IMR-90 (cell line): ENCODE results near the gene PLSCR3. TPM values are rescaled to one million over a fixed set of nuclear protein-coding genes. Genes with fewer than 3 reads are reported as not detected.

ENCODE experiments used
- ATAC-seq: fragments of 200-7000 bp; cut with Tn5 transposase; 2 replicates; pipeline ENCODE4 v1.9.1; 2020; ENCODE audit warnings: low read depth, mild to moderate bottlenecking, moderate library complexity
- BruUV-seq: library from RNA; stranded (reverse); fragments of 400-500 nt; replicated peaks from 2 replicates; lab custom pipeline; 2021; lab: Mats Ljungman, UMichigan
- CTCF ChIA-PET: fragments of 300-600 bp; formaldehyde crosslinking; extraction: SDS; loops from one replicate; lab custom pipeline; 2021; ENCODE audit warnings: antibody characterized with exemption; lab: Yijun Ruan, JAX
- POLR2A ChIA-PET: fragments of 300-600 bp; sonication (Branson Sonifier 250); formaldehyde crosslinking; loops from one replicate; lab custom pipeline; 2022; ENCODE audit warnings: antibody characterized with exemption; ENCODE audit not compliant: unreplicated experiment; lab: Charles Lee
- DNase-seq: peaks from one replicate; pipeline ENCODE4 v3.0.0; 2013
- H2AFZ ChIP-seq: replicated peaks from 2 replicates; pipeline ENCODE3; 2013; ENCODE audit warnings: low read length, mild to moderate bottlenecking; ENCODE audit not compliant: poor library complexity
- H2AK5ac ChIP-seq: 2 replicates; pipeline ENCODE4 v1.6.1; 2013; ENCODE audit warnings: low read depth, low read length, inconsistent platforms
- H2AK9ac ChIP-seq: replicated peaks from 2 replicates; pipeline ENCODE3; 2013; ENCODE audit warnings: mild to moderate bottlenecking, low read depth, low read length, moderate library complexity; ENCODE audit not compliant: poor library complexity
- H2BK120ac ChIP-seq: 2 replicates; pipeline ENCODE4 v1.6.1; 2013; ENCODE audit warnings: low read depth, low read length, inconsistent platforms
- H2BK15ac ChIP-seq: 3 replicates; pipeline ENCODE4 v1.6.1; 2013; ENCODE audit warnings: low read depth, low read length, inconsistent platforms
- H2BK20ac ChIP-seq: 2 replicates; pipeline ENCODE4 v1.6.1; 2013; ENCODE audit warnings: low read depth, mild to moderate bottlenecking, inconsistent platforms, low read length, moderate library complexity
- H2BK5ac ChIP-seq: 2 replicates; pipeline ENCODE4 v1.6.1; 2013; ENCODE audit warnings: mild to moderate bottlenecking, low read depth, low read length, inconsistent platforms; ENCODE audit not compliant: poor library complexity, severe bottlenecking
- H3K14ac ChIP-seq: replicated peaks from 2 replicates; pipeline ENCODE4 v1.6.1; 2013; ENCODE audit warnings: low read depth, low read length, inconsistent platforms
- H3K18ac ChIP-seq: 2 replicates; pipeline ENCODE4 v1.6.1; 2013; ENCODE audit warnings: low read depth, low read length, control low read depth
- H3K23ac ChIP-seq: 2 replicates; pipeline ENCODE4 v1.6.1; 2013; ENCODE audit warnings: low read depth, low read length, inconsistent platforms
- H3K27ac ChIP-seq: 2 replicates; pipeline ENCODE4 v1.5.1; 2013; ENCODE audit warnings: mild to moderate bottlenecking, control low read depth, low read length; ENCODE audit not compliant: insufficient read depth
- H3K27me3 ChIP-seq: 2 replicates; pipeline ENCODE4 v1.6.1; 2013; ENCODE audit warnings: low read length; ENCODE audit not compliant: control insufficient read depth, insufficient read depth
- H3K36me3 ChIP-seq: 2 replicates; pipeline ENCODE4 v1.6.1; 2013; ENCODE audit warnings: low read length, mixed read lengths; ENCODE audit not compliant: control insufficient read depth, insufficient read depth
- H3K4ac ChIP-seq: 2 replicates; pipeline ENCODE4 v1.6.1; 2013; ENCODE audit warnings: low read depth, low read length, inconsistent platforms
- H3K4me1 ChIP-seq: 2 replicates; pipeline ENCODE4 v1.6.1; 2013; ENCODE audit warnings: low read length, mixed read lengths; ENCODE audit not compliant: control insufficient read depth, insufficient read depth
- H3K4me2 ChIP-seq: 2 replicates; pipeline ENCODE4 v1.6.1; 2013; ENCODE audit warnings: low read depth, mild to moderate bottlenecking, control low read depth, low read length, moderate library complexity
- H3K4me3 ChIP-seq: 2 replicates; pipeline ENCODE4 v1.5.1; 2013; ENCODE audit warnings: low read depth, mild to moderate bottlenecking, control low read depth, low read length, moderate library complexity; ENCODE audit not compliant: insufficient read depth
- H3K56ac ChIP-seq: 2 replicates; pipeline ENCODE4 v1.6.1; 2013; ENCODE audit warnings: low read length, inconsistent platforms; ENCODE audit not compliant: insufficient read depth; ENCODE audit errors: extremely low read depth
- H3K79me1 ChIP-seq, 2 experiments: 2 replicates each; pipeline ENCODE4 v1.6.1; 2013; ENCODE audit warnings: low read length in 2 of 2, inconsistent platforms in 1 of 2, low read depth in 1 of 2
- H3K9ac ChIP-seq: 2 replicates; pipeline ENCODE4 v1.6.1; 2013; ENCODE audit warnings: low read depth, low read length, control low read depth
- H3K9me1 ChIP-seq: 2 replicates; pipeline ENCODE4 v1.6.1; 2013; ENCODE audit warnings: low read length, inconsistent platforms; ENCODE audit not compliant: insufficient read depth
- H3K9me3 ChIP-seq: 2 replicates; pipeline ENCODE4 v1.6.1; 2013; ENCODE audit warnings: low read length; ENCODE audit not compliant: control insufficient read depth, insufficient read depth
- H4K20me1 ChIP-seq: 2 replicates; pipeline ENCODE4 v1.6.1; 2013; ENCODE audit warnings: low read length, inconsistent platforms; ENCODE audit not compliant: insufficient read depth
- H4K5ac ChIP-seq: 2 replicates; pipeline ENCODE4 v1.6.1; 2013; ENCODE audit warnings: mild to moderate bottlenecking, low read depth, low read length, control low read depth
- H4K8ac ChIP-seq, 2 experiments: 2 replicates each; pipeline ENCODE4 v1.6.1; 2013; ENCODE audit warnings: low read depth in 2 of 2, low read length in 2 of 2, control low read depth in 1 of 2, inconsistent platforms in 1 of 2
- H4K91ac ChIP-seq: 2 replicates; pipeline ENCODE4 v1.6.1; 2013; ENCODE audit warnings: low read depth, low read length, inconsistent platforms; ENCODE audit not compliant: insufficient read depth
- BHLHE40 ChIP-seq: fragments of 150-350 bp; IDR thresholded peaks from 2 replicates; pipeline ENCODE4 v1.6.1; 2016; ENCODE audit warnings: mild to moderate bottlenecking, low read depth, low read length
- CEBPB ChIP-seq: IDR thresholded peaks from 2 replicates; pipeline ENCODE4 v1.6.1; 2012; ENCODE audit warnings: low read depth, low read length, improper control_type of control experiment
- USF2 ChIP-seq: fragments of 150-350 bp; IDR thresholded peaks from 2 replicates; pipeline ENCODE4 v1.6.1; 2017; ENCODE audit warnings: mild to moderate bottlenecking, antibody characterized with exemption, low read length, low read depth
- WGBS, 2 experiments: methylation state at CpG; one replicate each; pipeline versions ENCODE4 v1.1.5 to v1.1.7; 2013; ENCODE audit warnings: missing lambda C conversion rate in 2 of 2; ENCODE audit not compliant: insufficient read length in 1 of 2; ENCODE audit errors: extremely low coverage in 2 of 2; 5-methylcytosine and 5-hydroxymethylcytosine counted together
- dilution Hi-C: fragments of 300-500 bp; cut with HindIII; formaldehyde crosslinking; loops from one replicate; pipeline ENCODE4 v1.14.3; 2018; ENCODE audit warnings: low sequenced_read_pairs; ENCODE audit not compliant: unreplicated experiment
- in situ Hi-C: fragments of 300-500 bp; cut with MboI; formaldehyde crosslinking; loops from 3 replicates; pipeline ENCODE4 v1.14.3; 2019; ENCODE audit warnings: low sequenced_read_pairs, inconsistent platforms, mixed read lengths
- intact Hi-C: fragments of 100-400 bp; cut with micrococcal nuclease; formaldehyde crosslinking; loops from 2 replicates; pipeline ENCODE4 v1.10.0; 2022
- polyA plus RNA-seq, 3 experiments: library from polyadenylated mRNA; depleted of rRNA; stranded (reverse); fragments of >200 nt; gene quantifications; 2 replicates each; pipeline ENCODE4 v1.2.3, GENCODE V29; 2012; ENCODE audit warnings: low replicate concordance in 1 of 3
- total RNA-seq: library from RNA; depleted of rRNA; stranded (reverse); fragments of >200 nt; gene quantifications from 2 replicates; pipeline ENCODE4 v1.2.3, GENCODE V29; 2012

Gene PLSCR3
- total and polyA plus RNA-seq, 2 of the 4 experiments (the other 2 are of a cell fraction): 6.1 to 116 TPM

- no peak overlapping the region for H2BK20ac ChIP-seq
- DNase-seq: peak; percentile 62
- H3K4me1 ChIP-seq: peaks cover 4% of the 10 kb centered on the region; the same call in 1 of the 2 replicates
- peaks cover 7% of the 10 kb centered on the region; the same call in 1 of the 2 replicates for H4K20me1 ChIP-seq
- no peak overlapping the region for H2AK5ac ChIP-seq
- no peak overlapping the region for H3K18ac ChIP-seq
- H4K5ac ChIP-seq: no peak overlapping the region
- TF ChIP-seq CEBPB (no peak), USF2 (peak; percentile 33; the same call in 1 of the 2 replicates), BHLHE40 (no peak)
- intact Hi-C loops: no loop called here
- H3K36me3 ChIP-seq: peaks cover 51% of the 10 kb centered on the region
- no CpG with 5 or more reads among the region's 6 CpGs for WGBS, 2 experiments
- dilution Hi-C loops: no loop called here
- H3K56ac ChIP-seq: no peak overlapping the region
- H2BK120ac ChIP-seq: no peak overlapping the region
- H3K23ac ChIP-seq: no peak overlapping the region
- H3K27me3 ChIP-seq: no peaks in the 10 kb centered on the region
- CTCF ChIA-PET: no interaction called here
- no peak overlapping the region for H3K4me2 ChIP-seq
- in situ Hi-C loops: no loop called here
- H3K9me1 ChIP-seq: peaks cover 7% of the 10 kb centered on the region; the same call in 1 of the 2 replicates
- H3K27ac ChIP-seq: no peak overlapping the region
- BruUV-seq: no TSS peak
- no peak overlapping the region for H2AFZ ChIP-seq
- H3K4me3 ChIP-seq: no peak overlapping the region
- H2AK9ac ChIP-seq: peak overlapping the region; percentile 37
- no peak overlapping the region for H3K9ac ChIP-seq
- POLR2A ChIA-PET: interaction anchor here (1.0 kb wide), 1 partner anchor 9 kb away, joined by 5 read pairs; the partner anchor contains the start of gene TMEM256
- no peak overlapping the region for H3K14ac ChIP-seq
- H3K79me1 ChIP-seq: peaks cover 0 to 3% of the 10 kb centered on the region in 2 experiments; a peak in 1 of 4 replicates
- no peak overlapping the region for H4K91ac ChIP-seq
- no peak overlapping the region for H2BK15ac ChIP-seq
- no peak overlapping the region for H4K8ac ChIP-seq
- no peak overlapping the region for H2BK5ac ChIP-seq
- H3K4ac ChIP-seq: no peak overlapping the region
- peak; percentile 69 for ATAC-seq
- no peaks in the 10 kb centered on the region for H3K9me3 ChIP-seq
Measured at GRCh38 chr17:7413346-7413985, 19.1 kb upstream of the PLSCR3 start.
